GM12873 (cell line): Measurements from ENCODE around the gene ABCB6.

ENCODE experiments used
- TF ChIP-seq, protein P1 (sequence below): IDR thresholded peaks from 2 replicates; pipeline ENCODE4 v1.5.1; 2012; ENCODE audit warnings: low read depth, mild to moderate bottlenecking, moderate library complexity, low read length, control low read depth; ENCODE audit not compliant: insufficient read depth; ENCODE audit errors: missing control alignments

The ABCB6 gene

DNA sequence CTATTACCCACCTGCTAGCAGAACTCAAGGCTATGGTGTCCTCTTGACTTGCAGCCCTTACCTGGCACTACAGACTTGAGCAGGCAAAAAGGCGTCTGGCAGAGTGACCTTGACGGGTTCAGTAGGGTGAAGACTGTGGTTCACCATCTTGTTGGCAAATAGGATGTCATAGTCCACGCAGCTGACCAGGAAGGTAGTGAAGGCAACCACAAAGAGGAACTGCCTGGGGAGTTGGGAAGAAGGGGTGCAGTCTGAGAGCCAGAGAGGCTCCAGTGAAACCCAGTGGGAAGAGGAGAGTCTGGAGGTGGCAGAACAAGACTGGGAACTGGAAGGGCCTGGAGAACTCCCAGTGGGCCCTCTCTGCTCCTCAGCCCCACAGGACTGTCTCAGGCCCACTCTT is 6.6 kb upstream of the ABCB6 start:
- TF ChIP-seq, protein P1, sequence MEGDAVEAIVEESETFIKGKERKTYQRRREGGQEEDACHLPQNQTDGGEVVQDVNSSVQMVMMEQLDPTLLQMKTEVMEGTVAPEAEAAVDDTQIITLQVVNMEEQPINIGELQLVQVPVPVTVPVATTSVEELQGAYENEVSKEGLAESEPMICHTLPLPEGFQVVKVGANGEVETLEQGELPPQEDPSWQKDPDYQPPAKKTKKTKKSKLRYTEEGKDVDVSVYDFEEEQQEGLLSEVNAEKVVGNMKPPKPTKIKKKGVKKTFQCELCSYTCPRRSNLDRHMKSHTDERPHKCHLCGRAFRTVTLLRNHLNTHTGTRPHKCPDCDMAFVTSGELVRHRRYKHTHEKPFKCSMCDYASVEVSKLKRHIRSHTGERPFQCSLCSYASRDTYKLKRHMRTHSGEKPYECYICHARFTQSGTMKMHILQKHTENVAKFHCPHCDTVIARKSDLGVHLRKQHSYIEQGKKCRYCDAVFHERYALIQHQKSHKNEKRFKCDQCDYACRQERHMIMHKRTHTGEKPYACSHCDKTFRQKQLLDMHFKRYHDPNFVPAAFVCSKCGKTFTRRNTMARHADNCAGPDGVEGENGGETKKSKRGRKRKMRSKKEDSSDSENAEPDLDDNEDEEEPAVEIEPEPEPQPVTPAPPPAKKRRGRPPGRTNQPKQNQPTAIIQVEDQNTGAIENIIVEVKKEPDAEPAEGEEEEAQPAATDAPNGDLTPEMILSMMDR = no peak

- TF ChIP-seq, protein P1 = no peak
Measured at GRCh38 chr2:219223831-219224610, 5.3 kb upstream of the ABCB6 start.

DNA sequence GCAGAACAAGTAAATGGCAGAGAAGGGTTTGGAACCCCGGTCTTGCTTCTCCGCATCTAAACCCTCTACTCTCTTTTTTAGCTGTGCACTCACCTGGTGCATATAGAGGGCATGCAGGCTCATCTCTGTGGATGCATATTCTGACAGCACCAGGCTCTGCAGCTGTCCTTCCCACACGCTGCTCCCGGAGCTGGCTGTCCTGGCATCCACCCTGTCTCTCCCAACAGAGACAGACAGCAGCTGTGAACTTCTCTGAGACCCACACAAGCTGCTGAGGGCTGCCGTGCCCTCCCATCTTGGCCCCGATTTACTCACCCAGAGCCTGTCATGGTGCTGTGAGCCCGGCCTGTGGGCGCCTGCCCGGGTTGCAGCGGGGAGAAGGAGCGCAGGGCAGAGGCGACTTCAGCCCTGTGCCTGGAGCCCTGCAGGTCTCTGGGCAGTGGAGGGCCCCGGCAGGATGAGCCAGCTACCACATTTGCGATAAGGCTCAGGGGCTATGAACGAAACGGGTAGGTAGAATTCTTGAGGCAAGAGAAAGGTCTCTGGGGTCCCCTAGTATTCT is 3.3 kb upstream of the ABCB6 start:
- TF ChIP-seq, protein P1 = no peak

- TF ChIP-seq, protein P1 = no peak
Measured at GRCh38 chr2:219220652-219221402, 2.1 kb upstream of the ABCB6 start.

GRCh38 chr2:219219784-219220532 is 1.2 kb upstream of the ABCB6 start:
- TF ChIP-seq, protein P1 = no peak

- TF ChIP-seq, protein P1 = no peak
Measured at GRCh38 chr2:219218217-219218731, 484 bp downstream of the ABCB6 start.
